LNCAP (cell line): Measurements from ENCODE around the gene HGFAC.

Experiments used
- CTCF ChIP-seq: fragments of 450-650 bp; IDR thresholded peaks from 2 replicates; pipeline ENCODE4 v1.5.1; 2017; ENCODE audit warnings: mild to moderate bottlenecking

HGFAC gene

GRCh38 chr4:3402491-3403347 lies 39.0 kb upstream of the HGFAC start:
- no peak for TF ChIP-seq CTCF

GRCh38 chr4:3403348-3403906 lies 38.3 kb upstream of the HGFAC start:
- no peak for TF ChIP-seq CTCF

- TF ChIP-seq CTCF = no peak
Observed at GRCh38 chr4:3404546-3404945, 37.2 kb upstream of the HGFAC start.

- no peak for TF ChIP-seq CTCF
Observed at GRCh38 chr4:3405176-3405575, 36.6 kb upstream of the HGFAC start.

- TF ChIP-seq CTCF = no peak
Observed at GRCh38 chr4:3406021-3406420, 35.7 kb upstream of the HGFAC start.

- TF ChIP-seq CTCF = no peak
Observed at GRCh38 chr4:3406431-3406830, 35.3 kb upstream of the HGFAC start.

GRCh38 chr4:3407171-3407771 lies 34.5 kb upstream of the HGFAC start:
- TF ChIP-seq CTCF = no peak
